ENCODE measurements around the gene ZBTB20.

ZBTB20 gene

GRCh38 chr3:115052906-115053305 lies 94.2 kb downstream of the ZBTB20 start:
- no peak for TF ChIP-seq ISL1 (CRISPR knock-in tag; IDR thresholded peaks at IDR 0.05)
- no peak for TF ChIP-seq PATZ1 (CRISPR knock-in tag; IDR thresholded peaks at IDR 0.05; ENCODE audit: borderline replicate concordance)
- ATAC-seq, result no peak

GRCh38 chr3:115042351-115042750 lies 104.7 kb downstream of the ZBTB20 start:
- ATAC-seq, result no peak

More at GRCh38 chr3:115042351-115042750, 104.7 kb downstream of the ZBTB20 start:
- TF ChIP-seq ZFP3 (CRISPR knock-in tag; IDR thresholded peaks at IDR 0.05) (no peak), RARB (CRISPR knock-in tag; IDR thresholded peaks at IDR 0.05) (no peak), ISL1 (CRISPR knock-in tag; IDR thresholded peaks at IDR 0.05) (no peak), TSHZ2 (CRISPR knock-in tag; IDR thresholded peaks at IDR 0.05) (no peak), SNAI2 (CRISPR knock-in tag; IDR thresholded peaks at IDR 0.05) (no peak), CSDC2 (CRISPR knock-in tag; IDR thresholded peaks at IDR 0.05) (no peak), CREB5 (CRISPR knock-in tag; IDR thresholded peaks at IDR 0.05; ENCODE audit: low read depth) (no peak), ZNF565 (CRISPR knock-in tag; conservative IDR thresholded peaks at IDR 0.05; ENCODE audit: low read depth) (no peak), CSRNP3 (CRISPR knock-in tag; IDR thresholded peaks at IDR 0.05) (no peak), GLIS3 (CRISPR knock-in tag; IDR thresholded peaks at IDR 0.05) (no peak), POU6F1 (CRISPR knock-in tag; IDR thresholded peaks at IDR 0.05; ENCODE audit: borderline replicate concordance, low read depth) (no peak), ZNF8 (CRISPR knock-in tag; IDR thresholded peaks at IDR 0.05) (no peak), ZFP30 (CRISPR knock-in tag; IDR thresholded peaks at IDR 0.05) (no peak), ARNTL (CRISPR knock-in tag; IDR thresholded peaks at IDR 0.05; ENCODE audit: borderline replicate concordance, low read depth) (no peak), TCF4 (CRISPR knock-in tag; IDR thresholded peaks at IDR 0.05; ENCODE audit: borderline replicate concordance) (no peak), TOX (CRISPR knock-in tag; IDR thresholded peaks at IDR 0.05; ENCODE audit: borderline replicate concordance) (no peak), BACH2 (CRISPR knock-in tag; IDR thresholded peaks at IDR 0.05; ENCODE audit: borderline replicate concordance) (no peak), OSR1 (CRISPR knock-in tag; IDR thresholded peaks at IDR 0.05) (no peak), PATZ1 (CRISPR knock-in tag; IDR thresholded peaks at IDR 0.05; ENCODE audit: borderline replicate concordance) (no peak), PPARA (CRISPR knock-in tag; IDR thresholded peaks at IDR 0.05; ENCODE audit: borderline replicate concordance) (no peak)

All from SK-N-SH treated with all-trans-retinoic acid at 6 μM for 48 hours (cell line).